HFFc6 (cell line): ENCODE data around the gene ASAP2. TPM values are rescaled to one million over a fixed set of nuclear protein-coding genes. Genes with fewer than 3 reads are reported as not detected.

Source experiments
- DNase-seq: peaks from one replicate; pipeline ENCODE4 v3.0.0-alpha.2; 2018
- H3K27ac Mint-ChIP-seq: 2 replicates; pipeline ENCODE4 v1.8.0; 2020; ENCODE audit warnings: mild to moderate bottlenecking, mixed read lengths
- H3K27me3 Mint-ChIP-seq: 2 replicates; pipeline ENCODE4 v1.8.0; 2021; ENCODE audit warnings: mild to moderate bottlenecking, moderate library complexity, mixed read lengths; ENCODE audit not compliant: insufficient read depth
- H3K36me3 Mint-ChIP-seq: 2 replicates; pipeline ENCODE4 v1.8.0; 2021; ENCODE audit warnings: low read depth, mixed read lengths
- H3K4me1 Mint-ChIP-seq: 2 replicates; pipeline ENCODE4 v1.8.0; 2020; ENCODE audit warnings: low read depth, mixed read lengths
- H3K4me3 Mint-ChIP-seq: 2 replicates; pipeline ENCODE4 v1.8.0; 2020; ENCODE audit warnings: mild to moderate bottlenecking, moderate library complexity, mixed read lengths
- H3K9me3 Mint-ChIP-seq: 2 replicates; pipeline ENCODE4 v1.8.0; 2020; ENCODE audit warnings: mild to moderate bottlenecking, mixed read lengths
- CTCF ChIP-seq: fragments of 200-600 bp; sonication (generic); IDR thresholded peaks from 2 replicates; pipeline ENCODE4 v1.5.0; 2021; ENCODE audit warnings: antibody characterized with exemption, mild to moderate bottlenecking
- total RNA-seq, 6 experiments: library from RNA; stranded (reverse); fragmentation: NEBNext Ultra II Directional; extraction: Animal tissue kit (Norgen Biotek cat#: 25700); gene quantifications; 2 replicates in 1 of 6; 3 replicates in 5 of 6; pipeline ENCODE4 v1.2.3, GENCODE V29; 2021

Gene ASAP2
- total RNA-seq, 6 experiments from 2014 or later = 31.2 to 37.4 (median 34.3) TPM

GRCh38 chr2:9341337-9341887, 134.8 kb downstream of the ASAP2 start:
- Mint-ChIP-seq H3K36me3 (peaks cover 63% of the 10 kb centered on the region), H3K27me3 (peaks cover 4% of the 10 kb centered on the region), H3K4me1 (peaks cover 21% of the 10 kb centered on the region), H3K27ac (no peak overlapping the region), H3K9me3 (no peaks in the 10 kb centered on the region), H3K4me3 (no peak overlapping the region)
- no peak for DNase-seq
- no peak for TF ChIP-seq CTCF

- H3K4me1 Mint-ChIP-seq = peaks cover 8% of the 10 kb centered on the region
- peaks cover 59% of the 10 kb centered on the region for H3K36me3 Mint-ChIP-seq
- H3K4me3 Mint-ChIP-seq = no peak overlapping the region
- H3K9me3 Mint-ChIP-seq = no peaks in the 10 kb centered on the region
- H3K27me3 Mint-ChIP-seq = peaks cover 4% of the 10 kb centered on the region
- no peak for DNase-seq
- H3K27ac Mint-ChIP-seq = peak overlapping the region; percentile 19
- no peak for TF ChIP-seq CTCF
These were observed 136.0 kb downstream of the ASAP2 start for GRCh38 chr2:9342659-9343058.

DNA sequence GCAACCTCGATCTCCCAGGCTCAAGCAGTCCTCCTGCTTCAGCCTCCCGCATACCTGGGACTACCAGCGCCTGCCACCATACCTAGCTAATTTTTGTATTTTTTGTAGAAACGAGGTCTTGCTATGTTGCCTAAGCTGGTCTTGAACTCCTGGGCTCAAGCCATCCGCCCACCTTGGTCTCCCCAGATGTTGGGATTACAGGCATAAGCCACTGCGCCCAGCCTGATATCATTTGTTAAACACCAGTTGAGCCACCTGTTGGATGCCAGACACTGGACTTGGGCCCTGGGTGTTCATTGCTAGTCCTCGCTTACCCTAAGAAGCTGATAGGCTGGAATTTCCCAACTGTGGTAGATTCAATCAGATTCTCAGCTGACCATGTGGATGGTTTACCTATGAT, 136.9 kb downstream of the ASAP2 start:
- DNase-seq = no peak
- no peaks in the 10 kb centered on the region for H3K9me3 Mint-ChIP-seq
- no peak for TF ChIP-seq CTCF
- peaks cover 4% of the 10 kb centered on the region for H3K27me3 Mint-ChIP-seq
- peaks cover 50% of the 10 kb centered on the region for H3K36me3 Mint-ChIP-seq
- H3K4me3 Mint-ChIP-seq = no peak overlapping the region
- H3K27ac Mint-ChIP-seq = peak overlapping the region; percentile 19; the same call in 1 of the 2 replicates
- no peaks in the 10 kb centered on the region; the same call in 1 of the 2 replicates for H3K4me1 Mint-ChIP-seq

DNA sequence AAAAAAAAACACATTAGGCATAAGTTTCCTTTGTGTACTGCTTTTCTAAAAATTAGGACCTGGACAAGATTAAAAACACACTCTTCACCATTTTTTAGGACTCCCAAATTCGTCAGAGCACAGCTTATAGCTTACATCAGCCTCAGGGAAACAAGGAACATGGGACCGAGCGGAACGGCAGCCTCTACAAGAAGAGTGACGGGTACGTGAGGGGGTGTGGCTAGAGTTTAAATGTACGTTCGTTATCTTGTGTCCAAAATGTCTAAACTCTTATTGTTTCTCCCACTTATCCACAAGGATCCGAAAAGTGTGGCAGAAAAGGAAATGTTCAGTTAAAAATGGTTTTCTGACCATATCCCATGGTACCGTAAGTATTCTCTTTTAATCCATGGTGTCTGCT, 137.8 kb downstream of the ASAP2 start:
- H3K27ac Mint-ChIP-seq = no peak overlapping the region
- H3K4me3 Mint-ChIP-seq = no peak overlapping the region

DNA sequence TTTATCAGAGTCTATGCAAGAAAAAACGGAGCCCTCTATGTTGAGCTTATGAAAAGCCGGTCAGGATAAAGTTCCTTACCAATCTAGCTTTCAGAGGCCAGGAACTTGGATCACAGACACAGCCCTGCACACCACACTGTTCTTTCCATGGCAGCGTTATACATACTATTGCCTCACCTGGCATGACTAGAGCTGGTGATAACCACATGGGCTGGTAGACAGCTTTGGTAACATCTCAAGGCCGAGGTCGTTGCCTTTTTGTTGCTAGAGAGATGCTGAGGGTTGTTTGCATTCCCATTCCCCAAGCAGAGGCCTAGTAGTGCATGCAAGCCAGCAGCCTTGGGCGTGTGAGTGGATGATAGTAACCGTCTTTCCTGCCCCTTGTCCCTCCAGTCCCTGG, 138.7 kb downstream of the ASAP2 start:
- Mint-ChIP-seq H3K27me3 (no peaks in the 10 kb centered on the region), H3K4me3 (no peak overlapping the region), H3K36me3 (peaks cover 44% of the 10 kb centered on the region), H3K27ac (no peak overlapping the region), H3K4me1 (no peaks in the 10 kb centered on the region), H3K9me3 (no peaks in the 10 kb centered on the region)
- DNase-seq = no peak
- TF ChIP-seq CTCF = no peak

More for the DNA sequence above, 137.8 kb downstream of the ASAP2 start:
- TF ChIP-seq CTCF = no peak
- no peak for DNase-seq
- H3K4me1 Mint-ChIP-seq = no peaks in the 10 kb centered on the region
- peaks cover 4% of the 10 kb centered on the region for H3K27me3 Mint-ChIP-seq
- H3K36me3 Mint-ChIP-seq = peaks cover 46% of the 10 kb centered on the region
- no peaks in the 10 kb centered on the region for H3K9me3 Mint-ChIP-seq

DNA sequence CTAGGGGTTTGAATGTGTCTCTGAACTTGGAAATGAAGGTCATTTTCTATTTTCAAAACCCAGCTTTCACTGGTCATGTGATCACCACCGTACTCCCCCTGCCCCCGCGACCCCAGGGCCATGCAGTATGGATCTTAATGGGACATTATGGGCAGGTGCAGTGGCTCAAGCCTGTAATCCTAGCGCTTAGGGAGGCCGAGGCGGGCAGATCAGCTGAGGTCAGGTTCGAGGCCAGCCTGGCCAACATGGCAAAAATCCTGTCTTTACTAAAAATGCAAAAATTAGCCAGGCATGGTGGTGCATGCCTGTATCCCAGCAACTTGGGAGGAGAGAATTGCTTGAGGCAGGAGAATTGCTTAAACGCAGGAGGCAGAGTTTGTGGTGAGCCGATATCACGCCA, 139.4 kb downstream of the ASAP2 start:
- no peaks in the 10 kb centered on the region for H3K9me3 Mint-ChIP-seq
- no peak for TF ChIP-seq CTCF
- no peak overlapping the region for H3K4me3 Mint-ChIP-seq
- H3K27ac Mint-ChIP-seq = no peak overlapping the region
- no peaks in the 10 kb centered on the region for H3K4me1 Mint-ChIP-seq
- DNase-seq = no peak
- no peaks in the 10 kb centered on the region for H3K27me3 Mint-ChIP-seq
- peaks cover 45% of the 10 kb centered on the region for H3K36me3 Mint-ChIP-seq
